Measurements from ENCODE around the gene FASN.

- no peak for TF ChIP-seq EP300 (IDR thresholded peaks at IDR 0.05; ENCODE audit: borderline replicate concordance in 1 of 2, low read depth in 1 of 2, low read length in 1 of 2)
- no peak for TF ChIP-seq CTCF (IDR thresholded peaks at IDR 0.05)
- no peak for TF ChIP-seq RAD21 (IDR thresholded peaks at IDR 0.05; ENCODE audit: low read length)
- TF ChIP-seq POLR2AphosphoS5 (IDR thresholded peaks at IDR 0.05; ENCODE audit: low read depth, low read length): no peak
- TF ChIP-seq NRF1 (IDR thresholded peaks at IDR 0.05; ENCODE audit: low read depth, low read length): no peak
- TF ChIP-seq PBX3 (IDR thresholded peaks at IDR 0.05): no peak
- TF ChIP-seq FOXJ3 (CRISPR knock-in tag; IDR thresholded peaks at IDR 0.05): no peak
- no peak for TF ChIP-seq ZBTB33 (IDR thresholded peaks at IDR 0.05; ENCODE audit: borderline replicate concordance, low read depth)
- no peak for TF ChIP-seq SIN3A (IDR thresholded peaks at IDR 0.05; ENCODE audit: borderline replicate concordance, low read depth, low read length)
- TF ChIP-seq GABPA (IDR thresholded peaks at IDR 0.05; ENCODE audit: low read depth): no peak
These were observed 63.5 kb downstream of the FASN start for GRCh38 chr17:82034371-82035011.
